SKM-1 (cell line): ENCODE results near the gene SLC39A3.

Source experiments
- DNase-seq: peaks from one replicate; lab custom pipeline; 2025; ENCODE audit not compliant: unreplicated experiment; lab: John Stamatoyannopoulos, UW

The SLC39A3 gene

GRCh38 chr19:2703691-2704216 is 36.1 kb downstream of the SLC39A3 start:
- no peak for DNase-seq

GRCh38 chr19:2703077-2703437 is 36.8 kb downstream of the SLC39A3 start:
- no peak for DNase-seq

GRCh38 chr19:2702170-2703076 is 37.4 kb downstream of the SLC39A3 start, which contains the start of gene GNG7:
TSS of gene GNG7 (minus strand) at chr19:2702694. CDS start at chr19:2520688, 182,006 bp downstream.
- DNase-seq = peak; percentile 42

GRCh38 chr19:2701361-2702169 is 38.3 kb downstream of the SLC39A3 start:
- DNase-seq = no peak

- no peak for DNase-seq
Observed at GRCh38 chr19:2700660-2701360, 39.0 kb downstream of the SLC39A3 start.

GRCh38 chr19:2699413-2700140 is 40.2 kb downstream of the SLC39A3 start:
- DNase-seq = no peak

- no peak for DNase-seq
Observed at GRCh38 chr19:2694196-2694595, 45.6 kb downstream of the SLC39A3 start.

GRCh38 chr19:2693492-2694160 is 46.2 kb downstream of the SLC39A3 start:
- DNase-seq = no peak

GRCh38 chr19:2691951-2692350 is 47.9 kb downstream of the SLC39A3 start:
- no peak for DNase-seq

- DNase-seq = no peak
Observed at GRCh38 chr19:2690856-2691255, 49.0 kb downstream of the SLC39A3 start.

GRCh38 chr19:2686360-2686759 is 53.5 kb downstream of the SLC39A3 start:
- DNase-seq = no peak

GRCh38 chr19:2685204-2685704 is 54.6 kb downstream of the SLC39A3 start:
- DNase-seq = no peak

GRCh38 chr19:2683430-2684003 is 56.3 kb downstream of the SLC39A3 start:
- no peak for DNase-seq
